GM23338 (cell line): ENCODE results near the gene SLC23A1.

Source experiments
- CREB1 ChIP-seq: fragments of 250-450 bp; sonication (Bioruptor Pico); IDR thresholded peaks from 2 replicates; pipeline ENCODE4 v1.5.0; 2020; ENCODE audit warnings: low read depth, mild to moderate bottlenecking, moderate library complexity
- EZH2 ChIP-seq: fragments of 200-600 bp; sonication (generic); IDR thresholded peaks from one replicate; pipeline ENCODE4 v1.8.0; 2017; ENCODE audit warnings: antibody characterized with exemption, mild to moderate bottlenecking, low read depth; ENCODE audit not compliant: unreplicated experiment
- EZH2phosphoT487 ChIP-seq: fragments of 200-600 bp; sonication (generic); IDR thresholded peaks from one replicate; pipeline ENCODE4 v1.8.1; 2018; ENCODE audit warnings: antibody characterized with exemption; ENCODE audit not compliant: unreplicated experiment
- JUNB ChIP-seq: IDR thresholded peaks from one replicate; pipeline ENCODE4 v1.6.1; 2016; ENCODE audit warnings: antibody characterized with exemption; ENCODE audit not compliant: unreplicated experiment
- NANOG ChIP-seq: IDR thresholded peaks from 2 replicates; pipeline ENCODE4 v1.6.1; 2016; ENCODE audit warnings: antibody characterized with exemption, borderline replicate concordance
- POLR2AphosphoS5 ChIP-seq: IDR thresholded peaks from 2 replicates; pipeline ENCODE4 v1.6.1; 2016; ENCODE audit warnings: antibody characterized with exemption, low read depth
- STAT1 ChIP-seq: IDR thresholded peaks from one replicate; pipeline ENCODE4 v1.6.1; 2016; ENCODE audit warnings: antibody characterized with exemption; ENCODE audit not compliant: unreplicated experiment
- ZNF114 ChIP-seq: fragments of 250-450 bp; sonication (Bioruptor Pico); IDR thresholded peaks from 2 replicates; pipeline ENCODE4 v1.5.0; 2020; ENCODE audit warnings: mild to moderate bottlenecking, moderate library complexity
- ZNF331 ChIP-seq: fragments of 250-450 bp; sonication (Bioruptor Pico); IDR thresholded peaks from 2 replicates; pipeline ENCODE4 v1.5.0; 2020; ENCODE audit warnings: low read depth, mild to moderate bottlenecking, moderate library complexity
- TF ChIP-seq, protein P1 (sequence below), 2 experiments: fragments of 200-600 bp in 1 of 2; sonication (generic) in 1 of 2; conservative IDR thresholded peaks; 2 replicates each; pipeline versions ENCODE4 v1.5.1 to v1.6.1; 2016 to 2017; ENCODE audit warnings: antibody characterized with exemption in 2 of 2, low read depth in 2 of 2, mild to moderate bottlenecking in 2 of 2, moderate library complexity in 1 of 2
- TF ChIP-seq, protein P2 (sequence below): IDR thresholded peaks from 2 replicates; pipeline ENCODE4 v1.6.1; 2016; ENCODE audit warnings: antibody characterized with exemption
- TF ChIP-seq, protein P3 (sequence below): IDR thresholded peaks from one replicate; pipeline ENCODE4 v1.6.1; 2018; ENCODE audit warnings: antibody characterized with exemption; ENCODE audit not compliant: unreplicated experiment
- TF ChIP-seq, protein P4 (sequence below): fragments of 250-450 bp; sonication (Bioruptor Pico); IDR thresholded peaks from 2 replicates; pipeline ENCODE4 v1.5.0; 2020; ENCODE audit warnings: mild to moderate bottlenecking, moderate library complexity

DNA sequence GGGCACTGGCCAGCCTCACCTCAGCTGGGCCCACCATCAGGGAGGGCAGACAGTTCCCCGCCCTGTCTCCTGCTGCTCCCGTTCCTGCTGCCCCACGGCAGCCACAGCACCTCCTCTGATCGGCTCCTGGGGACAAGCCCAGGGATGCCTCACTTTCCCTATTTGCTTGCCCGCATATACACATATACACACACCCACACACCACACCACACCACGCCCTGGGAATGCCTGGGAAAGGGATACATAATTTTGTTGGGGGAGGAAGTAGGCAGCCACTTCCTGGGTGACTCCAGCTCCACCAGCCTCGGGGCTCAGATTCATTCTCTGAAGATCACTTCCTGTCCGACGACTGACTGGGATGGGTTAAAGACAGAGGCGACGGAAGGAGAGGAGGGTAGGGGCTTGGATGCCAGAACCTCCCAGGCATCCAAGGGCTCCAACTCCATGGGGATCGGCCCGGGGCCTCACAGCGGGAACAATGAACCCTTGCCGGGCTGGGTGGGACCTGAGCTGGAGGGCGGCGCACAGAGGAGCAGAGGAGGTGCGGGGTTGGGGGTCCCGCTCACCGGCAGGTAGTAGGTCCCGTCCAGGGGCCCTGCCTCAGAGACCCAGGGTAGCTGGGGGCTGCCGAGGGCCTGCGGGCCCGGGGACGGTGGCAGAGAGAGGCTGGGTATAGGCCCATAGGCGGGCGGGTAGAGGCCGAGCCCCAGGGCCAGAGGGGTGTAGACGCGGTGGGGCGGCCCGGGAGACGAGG, 8.7 kb upstream of the SLC23A1 start:
- TF ChIP-seq, protein P1, sequence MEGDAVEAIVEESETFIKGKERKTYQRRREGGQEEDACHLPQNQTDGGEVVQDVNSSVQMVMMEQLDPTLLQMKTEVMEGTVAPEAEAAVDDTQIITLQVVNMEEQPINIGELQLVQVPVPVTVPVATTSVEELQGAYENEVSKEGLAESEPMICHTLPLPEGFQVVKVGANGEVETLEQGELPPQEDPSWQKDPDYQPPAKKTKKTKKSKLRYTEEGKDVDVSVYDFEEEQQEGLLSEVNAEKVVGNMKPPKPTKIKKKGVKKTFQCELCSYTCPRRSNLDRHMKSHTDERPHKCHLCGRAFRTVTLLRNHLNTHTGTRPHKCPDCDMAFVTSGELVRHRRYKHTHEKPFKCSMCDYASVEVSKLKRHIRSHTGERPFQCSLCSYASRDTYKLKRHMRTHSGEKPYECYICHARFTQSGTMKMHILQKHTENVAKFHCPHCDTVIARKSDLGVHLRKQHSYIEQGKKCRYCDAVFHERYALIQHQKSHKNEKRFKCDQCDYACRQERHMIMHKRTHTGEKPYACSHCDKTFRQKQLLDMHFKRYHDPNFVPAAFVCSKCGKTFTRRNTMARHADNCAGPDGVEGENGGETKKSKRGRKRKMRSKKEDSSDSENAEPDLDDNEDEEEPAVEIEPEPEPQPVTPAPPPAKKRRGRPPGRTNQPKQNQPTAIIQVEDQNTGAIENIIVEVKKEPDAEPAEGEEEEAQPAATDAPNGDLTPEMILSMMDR (conservative IDR thresholded peaks at IDR 0.05; ENCODE audit: low read depth in 2 of 2), result no peak
- TF ChIP-seq, protein P2, sequence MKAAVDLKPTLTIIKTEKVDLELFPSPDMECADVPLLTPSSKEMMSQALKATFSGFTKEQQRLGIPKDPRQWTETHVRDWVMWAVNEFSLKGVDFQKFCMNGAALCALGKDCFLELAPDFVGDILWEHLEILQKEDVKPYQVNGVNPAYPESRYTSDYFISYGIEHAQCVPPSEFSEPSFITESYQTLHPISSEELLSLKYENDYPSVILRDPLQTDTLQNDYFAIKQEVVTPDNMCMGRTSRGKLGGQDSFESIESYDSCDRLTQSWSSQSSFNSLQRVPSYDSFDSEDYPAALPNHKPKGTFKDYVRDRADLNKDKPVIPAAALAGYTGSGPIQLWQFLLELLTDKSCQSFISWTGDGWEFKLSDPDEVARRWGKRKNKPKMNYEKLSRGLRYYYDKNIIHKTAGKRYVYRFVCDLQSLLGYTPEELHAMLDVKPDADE, result no peak
- no peak for TF ChIP-seq EZH2phosphoT487
- no peak for TF ChIP-seq POLR2AphosphoS5
- TF ChIP-seq EZH2, result no peak
- no peak for TF ChIP-seq CREB1 (CRISPR knock-in tag)
- TF ChIP-seq ZNF331 (CRISPR knock-in tag), result no peak
- TF ChIP-seq, protein P3, sequence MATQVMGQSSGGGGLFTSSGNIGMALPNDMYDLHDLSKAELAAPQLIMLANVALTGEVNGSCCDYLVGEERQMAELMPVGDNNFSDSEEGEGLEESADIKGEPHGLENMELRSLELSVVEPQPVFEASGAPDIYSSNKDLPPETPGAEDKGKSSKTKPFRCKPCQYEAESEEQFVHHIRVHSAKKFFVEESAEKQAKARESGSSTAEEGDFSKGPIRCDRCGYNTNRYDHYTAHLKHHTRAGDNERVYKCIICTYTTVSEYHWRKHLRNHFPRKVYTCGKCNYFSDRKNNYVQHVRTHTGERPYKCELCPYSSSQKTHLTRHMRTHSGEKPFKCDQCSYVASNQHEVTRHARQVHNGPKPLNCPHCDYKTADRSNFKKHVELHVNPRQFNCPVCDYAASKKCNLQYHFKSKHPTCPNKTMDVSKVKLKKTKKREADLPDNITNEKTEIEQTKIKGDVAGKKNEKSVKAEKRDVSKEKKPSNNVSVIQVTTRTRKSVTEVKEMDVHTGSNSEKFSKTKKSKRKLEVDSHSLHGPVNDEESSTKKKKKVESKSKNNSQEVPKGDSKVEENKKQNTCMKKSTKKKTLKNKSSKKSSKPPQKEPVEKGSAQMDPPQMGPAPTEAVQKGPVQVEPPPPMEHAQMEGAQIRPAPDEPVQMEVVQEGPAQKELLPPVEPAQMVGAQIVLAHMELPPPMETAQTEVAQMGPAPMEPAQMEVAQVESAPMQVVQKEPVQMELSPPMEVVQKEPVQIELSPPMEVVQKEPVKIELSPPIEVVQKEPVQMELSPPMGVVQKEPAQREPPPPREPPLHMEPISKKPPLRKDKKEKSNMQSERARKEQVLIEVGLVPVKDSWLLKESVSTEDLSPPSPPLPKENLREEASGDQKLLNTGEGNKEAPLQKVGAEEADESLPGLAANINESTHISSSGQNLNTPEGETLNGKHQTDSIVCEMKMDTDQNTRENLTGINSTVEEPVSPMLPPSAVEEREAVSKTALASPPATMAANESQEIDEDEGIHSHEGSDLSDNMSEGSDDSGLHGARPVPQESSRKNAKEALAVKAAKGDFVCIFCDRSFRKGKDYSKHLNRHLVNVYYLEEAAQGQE, result no peak
- TF ChIP-seq ZNF114 (CRISPR knock-in tag), result no peak
- no peak for TF ChIP-seq NANOG
- TF ChIP-seq, protein P4, sequence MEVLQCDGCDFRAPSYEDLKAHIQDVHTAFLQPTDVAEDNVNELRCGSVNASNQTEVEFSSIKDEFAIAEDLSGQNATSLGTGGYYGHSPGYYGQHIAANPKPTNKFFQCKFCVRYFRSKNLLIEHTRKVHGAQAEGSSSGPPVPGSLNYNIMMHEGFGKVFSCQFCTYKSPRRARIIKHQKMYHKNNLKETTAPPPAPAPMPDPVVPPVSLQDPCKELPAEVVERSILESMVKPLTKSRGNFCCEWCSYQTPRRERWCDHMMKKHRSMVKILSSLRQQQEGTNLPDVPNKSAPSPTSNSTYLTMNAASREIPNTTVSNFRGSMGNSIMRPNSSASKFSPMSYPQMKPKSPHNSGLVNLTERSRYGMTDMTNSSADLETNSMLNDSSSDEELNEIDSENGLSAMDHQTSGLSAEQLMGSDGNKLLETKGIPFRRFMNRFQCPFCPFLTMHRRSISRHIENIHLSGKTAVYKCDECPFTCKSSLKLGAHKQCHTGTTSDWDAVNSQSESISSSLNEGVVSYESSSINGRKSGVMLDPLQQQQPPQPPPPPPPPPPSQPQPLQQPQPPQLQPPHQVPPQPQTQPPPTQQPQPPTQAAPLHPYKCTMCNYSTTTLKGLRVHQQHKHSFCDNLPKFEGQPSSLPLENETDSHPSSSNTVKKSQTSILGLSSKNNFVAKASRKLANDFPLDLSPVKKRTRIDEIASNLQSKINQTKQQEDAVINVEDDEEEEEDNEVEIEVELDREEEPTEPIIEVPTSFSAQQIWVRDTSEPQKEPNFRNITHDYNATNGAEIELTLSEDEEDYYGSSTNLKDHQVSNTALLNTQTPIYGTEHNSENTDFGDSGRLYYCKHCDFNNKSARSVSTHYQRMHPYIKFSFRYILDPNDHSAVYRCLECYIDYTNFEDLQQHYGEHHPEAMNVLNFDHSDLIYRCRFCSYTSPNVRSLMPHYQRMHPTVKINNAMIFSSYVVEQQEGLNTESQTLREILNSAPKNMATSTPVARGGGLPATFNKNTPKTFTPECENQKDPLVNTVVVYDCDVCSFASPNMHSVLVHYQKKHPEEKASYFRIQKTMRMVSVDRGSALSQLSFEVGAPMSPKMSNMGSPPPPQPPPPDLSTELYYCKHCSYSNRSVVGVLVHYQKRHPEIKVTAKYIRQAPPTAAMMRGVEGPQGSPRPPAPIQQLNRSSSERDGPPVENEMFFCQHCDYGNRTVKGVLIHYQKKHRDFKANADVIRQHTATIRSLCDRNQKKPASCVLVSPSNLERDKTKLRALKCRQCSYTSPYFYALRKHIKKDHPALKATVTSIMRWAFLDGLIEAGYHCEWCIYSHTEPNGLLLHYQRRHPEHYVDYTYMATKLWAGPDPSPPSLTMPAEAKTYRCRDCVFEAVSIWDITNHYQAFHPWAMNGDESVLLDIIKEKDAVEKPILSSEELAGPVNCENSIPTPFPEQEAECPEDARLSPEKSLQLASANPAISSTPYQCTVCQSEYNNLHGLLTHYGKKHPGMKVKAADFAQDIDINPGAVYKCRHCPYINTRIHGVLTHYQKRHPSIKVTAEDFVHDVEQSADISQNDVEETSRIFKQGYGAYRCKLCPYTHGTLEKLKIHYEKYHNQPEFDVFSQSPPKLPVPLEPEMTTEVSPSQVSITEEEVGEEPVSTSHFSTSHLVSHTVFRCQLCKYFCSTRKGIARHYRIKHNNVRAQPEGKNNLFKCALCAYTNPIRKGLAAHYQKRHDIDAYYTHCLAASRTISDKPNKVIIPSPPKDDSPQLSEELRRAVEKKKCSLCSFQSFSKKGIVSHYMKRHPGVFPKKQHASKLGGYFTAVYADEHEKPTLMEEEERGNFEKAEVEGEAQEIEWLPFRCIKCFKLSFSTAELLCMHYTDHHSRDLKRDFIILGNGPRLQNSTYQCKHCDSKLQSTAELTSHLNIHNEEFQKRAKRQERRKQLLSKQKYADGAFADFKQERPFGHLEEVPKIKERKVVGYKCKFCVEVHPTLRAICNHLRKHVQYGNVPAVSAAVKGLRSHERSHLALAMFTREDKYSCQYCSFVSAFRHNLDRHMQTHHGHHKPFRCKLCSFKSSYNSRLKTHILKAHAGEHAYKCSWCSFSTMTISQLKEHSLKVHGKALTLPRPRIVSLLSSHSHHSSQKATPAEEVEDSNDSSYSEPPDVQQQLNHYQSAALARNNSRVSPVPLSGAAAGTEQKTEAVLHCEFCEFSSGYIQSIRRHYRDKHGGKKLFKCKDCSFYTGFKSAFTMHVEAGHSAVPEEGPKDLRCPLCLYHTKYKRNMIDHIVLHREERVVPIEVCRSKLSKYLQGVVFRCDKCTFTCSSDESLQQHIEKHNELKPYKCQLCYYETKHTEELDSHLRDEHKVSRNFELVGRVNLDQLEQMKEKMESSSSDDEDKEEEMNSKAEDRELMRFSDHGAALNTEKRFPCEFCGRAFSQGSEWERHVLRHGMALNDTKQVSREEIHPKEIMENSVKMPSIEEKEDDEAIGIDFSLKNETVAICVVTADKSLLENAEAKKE (CRISPR knock-in tag), result no peak
- no peak for TF ChIP-seq JUNB
- no peak for TF ChIP-seq STAT1
